ENCODE measurements around the gene SEC24B.
"Not testable (repeated sequence)": the region's sequence is repeated elsewhere in the genome, so short reads cannot be mapped to it uniquely, and the experiment has no call there.

SEC24B gene

GRCh38 chr4:109434007-109434971, 674 bp downstream of the SEC24B start:
- DNase-seq = peak; percentile 10

GRCh38 chr4:109435635-109436034, 2.0 kb downstream of the SEC24B start:
- no peak for DNase-seq

GRCh38 chr4:109436504-109436903, 2.9 kb downstream of the SEC24B start:
- peak; percentile 17 for DNase-seq

GRCh38 chr4:109440948-109441347, 7.3 kb downstream of the SEC24B start:
- no peak for DNase-seq

- DNase-seq = no peak
Observed at GRCh38 chr4:109441862-109442458, 8.3 kb downstream of the SEC24B start.

GRCh38 chr4:109444182-109444844, 10.7 kb downstream of the SEC24B start:
- no peak for DNase-seq

- no peak for DNase-seq
Observed at GRCh38 chr4:109447278-109447677, 13.7 kb downstream of the SEC24B start.

GRCh38 chr4:109451544-109452273, 18.1 kb downstream of the SEC24B start:
- DNase-seq = no peak

GRCh38 chr4:109453110-109453509, 19.5 kb downstream of the SEC24B start:
- not testable (repeated sequence) for DNase-seq

- no peak for DNase-seq
Observed at GRCh38 chr4:109462297-109462696, 28.7 kb downstream of the SEC24B start.

- no peak for DNase-seq
Observed at GRCh38 chr4:109462802-109463201, 29.2 kb downstream of the SEC24B start.

GRCh38 chr4:109465069-109465468, 31.5 kb downstream of the SEC24B start:
- DNase-seq = no peak

GRCh38 chr4:109469915-109470314, 36.3 kb downstream of the SEC24B start:
- DNase-seq = no peak

- peak; percentile 34 for DNase-seq
Observed at GRCh38 chr4:109472343-109472761, 38.7 kb downstream of the SEC24B start.

GRCh38 chr4:109473824-109474223, 40.2 kb downstream of the SEC24B start:
- DNase-seq = no peak

GRCh38 chr4:109486007-109486406, 52.4 kb downstream of the SEC24B start:
- no peak for DNase-seq

GRCh38 chr4:109494563-109494962, 60.9 kb downstream of the SEC24B start:
- DNase-seq = no peak

GRCh38 chr4:109495514-109495913, 61.9 kb downstream of the SEC24B start:
- DNase-seq = no peak

- DNase-seq = no peak
Observed at GRCh38 chr4:109496875-109497274, 63.3 kb downstream of the SEC24B start.

- DNase-seq = no peak
Observed at GRCh38 chr4:109497511-109497910, 63.9 kb downstream of the SEC24B start.

- no peak for DNase-seq
Observed at GRCh38 chr4:109499513-109499912, 65.9 kb downstream of the SEC24B start.

GRCh38 chr4:109506890-109507289, 73.3 kb downstream of the SEC24B start:
- DNase-seq = no peak

- DNase-seq = no peak
Observed at GRCh38 chr4:109510687-109511086, 77.1 kb downstream of the SEC24B start.

Measured in activated CD4-positive, alpha-beta T cell treated with anti-CD3 and anti-CD28 coated beads, Interleukin-10, Interleukin-2, amounts not matched to agents 100 ng/mL and 50 ng/mL, durations not matched to agents 16 hours and 8 hours (primary cell).